NK-92 treated with Interleukin-12 subunit alpha and Interleukin-12 subunit beta, amount 100 ng/mL, for 24 hours (cell line): ENCODE data around the gene RAET1E.
"Not testable (repeated sequence)": the region's sequence is repeated elsewhere in the genome, so short reads cannot be mapped to it uniquely, and the experiment has no call there.

Experiments
- DNase-seq: peaks from one replicate; lab custom pipeline; 2025; lab: John Stamatoyannopoulos, UW

The RAET1E gene

DNA sequence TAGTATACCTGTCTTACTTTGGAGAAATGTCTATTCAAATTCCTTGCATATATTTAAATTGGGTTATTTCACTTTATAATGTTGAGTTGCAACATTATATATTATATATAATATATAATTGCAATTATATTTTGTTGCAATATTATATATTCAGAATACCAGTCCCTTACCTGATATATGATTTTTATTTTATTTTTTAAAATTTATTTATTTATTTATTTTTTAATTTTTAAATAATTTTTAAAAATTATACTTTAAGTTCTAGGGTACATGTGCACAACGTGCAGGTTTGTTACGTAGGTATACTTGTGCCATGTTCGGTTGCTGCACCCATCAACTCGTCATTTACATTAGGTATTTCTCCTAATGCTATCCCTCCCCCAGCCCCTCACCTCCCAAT, 29.1 kb upstream of the RAET1E start:
- DNase-seq, result not testable (repeated sequence)

DNA sequence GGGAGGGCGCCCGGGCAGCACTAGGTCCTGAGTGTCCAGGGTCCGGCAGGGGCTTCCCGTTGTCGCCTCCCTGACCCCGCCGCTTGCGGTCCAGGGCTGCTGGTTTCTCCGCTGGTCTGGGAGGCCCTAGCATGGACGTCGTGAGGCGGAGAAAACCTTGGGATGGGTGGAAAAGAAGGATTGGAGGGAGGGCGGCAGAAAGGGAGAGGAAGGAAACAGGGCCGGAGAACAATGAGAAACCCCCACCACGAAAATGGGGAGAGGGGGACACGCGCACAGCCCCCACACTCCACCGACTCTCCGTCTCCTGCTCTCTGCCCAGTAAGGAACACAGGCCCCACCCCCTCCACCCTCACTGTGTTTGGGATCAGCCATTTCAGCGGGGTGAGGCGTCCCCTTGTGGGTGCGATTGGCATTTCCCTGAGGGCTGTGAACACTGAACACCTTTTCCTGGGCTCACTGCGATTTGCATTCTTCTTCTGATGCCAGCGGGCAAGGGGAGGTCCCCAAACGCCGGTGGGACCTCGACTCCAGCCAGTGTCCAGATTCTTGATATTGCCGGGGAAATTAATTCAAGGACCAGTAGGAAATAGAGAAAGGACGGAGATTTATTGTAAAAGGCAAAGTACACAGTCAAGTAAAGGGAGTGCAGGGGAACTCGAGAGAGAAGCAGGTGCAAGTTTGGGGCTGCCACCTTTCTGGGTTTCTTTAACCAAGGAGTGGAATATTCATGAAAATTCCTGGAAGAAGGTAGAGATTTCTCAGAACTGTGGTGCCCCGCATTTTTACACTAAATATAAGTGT, 28.3 kb upstream of the RAET1E start:
- DNase-seq, result no peak

GRCh38 chr6:149925253-149925973, 27.5 kb upstream of the RAET1E start:
- DNase-seq, result no peak

DNA sequence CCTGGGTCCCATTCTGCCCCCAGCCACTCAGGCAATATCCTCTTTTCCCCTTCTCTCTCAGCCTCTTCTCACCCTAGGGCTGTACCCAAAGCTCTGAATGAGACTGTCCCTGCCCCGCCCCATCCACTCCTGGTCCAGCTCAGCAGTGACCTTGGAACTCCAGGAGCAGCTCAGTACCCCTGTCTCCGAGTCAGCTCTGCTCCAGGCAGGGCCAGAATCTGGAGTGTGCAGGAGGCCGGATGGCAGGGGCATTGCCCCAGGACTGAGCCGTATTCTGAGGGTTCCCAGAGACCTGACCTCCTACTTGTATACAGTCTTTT, 27.0 kb upstream of the RAET1E start:
- no peak for DNase-seq

DNA sequence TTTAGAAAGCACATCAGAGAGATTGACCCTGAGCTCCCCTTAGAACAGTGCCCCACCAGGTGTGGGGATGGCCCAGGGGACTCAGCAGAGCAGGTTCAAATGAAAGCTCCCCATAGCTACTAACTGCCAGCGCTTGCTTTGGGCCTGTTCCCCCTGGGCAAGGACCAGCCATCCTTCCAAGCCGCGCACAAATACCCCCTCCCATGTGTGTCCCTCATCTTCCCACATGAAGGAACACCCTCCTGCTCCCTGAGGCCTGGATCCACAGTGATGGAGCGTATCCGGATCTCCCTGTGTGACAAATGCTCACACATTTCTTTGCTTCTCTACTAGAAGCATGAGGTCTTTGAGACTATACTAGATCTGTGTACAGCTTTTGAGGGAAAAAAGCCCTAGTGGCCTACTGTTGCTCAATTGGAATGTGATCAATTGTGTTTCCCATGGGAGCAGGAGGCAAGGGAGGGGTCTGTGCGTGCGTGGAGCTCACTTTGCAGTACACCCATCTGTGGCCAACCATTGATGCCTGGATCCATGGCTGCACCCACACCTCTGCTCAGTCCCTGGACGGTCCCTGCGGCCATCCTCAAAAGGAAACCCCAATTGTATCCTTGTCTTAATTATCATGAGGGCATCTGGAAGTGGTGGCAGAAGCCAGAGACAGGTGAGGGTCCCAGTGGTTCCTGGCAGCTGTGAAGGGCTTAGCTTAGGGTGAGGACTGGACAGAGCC, 26.5 kb upstream of the RAET1E start:
- no peak for DNase-seq

- DNase-seq, result no peak
Observed at GRCh38 chr6:149923327-149923986, 25.5 kb upstream of the RAET1E start.

- DNase-seq, result no peak
Observed at GRCh38 chr6:149922642-149923326, 24.9 kb upstream of the RAET1E start, which contains the start of gene RAET1G. Gene RAET1G (minus strand): TSS chr6:149923121. CDS start chr6:149923010, 111 bp downstream.

- DNase-seq, result not testable (repeated sequence)
Observed at GRCh38 chr6:149922091-149922490, 24.2 kb upstream of the RAET1E start.

- no peak for DNase-seq
Observed at GRCh38 chr6:149921361-149921760, 23.4 kb upstream of the RAET1E start.

DNA sequence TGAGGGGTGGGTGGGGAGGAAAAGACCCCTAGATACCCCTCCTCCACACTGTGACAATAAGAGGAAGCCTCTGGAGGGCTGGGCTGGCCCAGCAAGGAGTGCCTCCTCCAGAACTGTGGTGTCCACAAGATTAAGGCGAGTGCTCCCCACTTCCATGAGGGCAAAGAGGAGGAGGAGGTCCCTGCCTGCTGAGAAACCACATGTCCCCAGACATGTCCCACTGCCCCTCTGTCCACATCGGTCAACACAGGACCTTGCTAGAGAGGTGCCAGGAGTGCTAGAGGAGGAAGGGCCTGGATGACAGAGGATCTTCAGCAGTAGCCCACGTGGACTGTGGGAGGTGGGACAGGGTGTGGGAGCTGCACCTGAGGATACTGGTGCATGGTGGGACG, 21.9 kb upstream of the RAET1E start:
- DNase-seq, result no peak

GRCh38 chr6:149919126-149919833, 21.4 kb upstream of the RAET1E start:
- not testable (repeated sequence) for DNase-seq

GRCh38 chr6:149918151-149918905, 20.4 kb upstream of the RAET1E start:
- DNase-seq, result no peak

DNA sequence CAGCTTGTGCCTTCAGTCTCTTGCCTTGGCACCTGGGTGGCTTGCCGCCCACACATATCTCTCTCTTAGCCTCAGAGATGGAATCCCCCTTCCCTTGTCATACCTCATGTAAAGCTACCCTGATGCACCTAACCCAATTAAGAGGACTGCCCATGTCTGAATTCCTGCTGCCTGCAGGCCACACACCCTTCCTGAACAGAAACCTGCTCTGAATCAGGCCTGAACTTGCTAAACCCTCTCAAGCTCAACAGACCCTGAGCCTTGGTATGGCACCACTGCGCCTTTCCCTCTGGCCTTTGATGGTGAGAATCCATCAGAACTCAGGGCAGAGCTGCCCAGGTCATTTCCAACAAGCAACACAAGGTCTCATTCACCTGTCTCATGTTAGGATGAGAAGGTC, 19.8 kb upstream of the RAET1E start:
- no peak for DNase-seq

- DNase-seq, result no peak
Observed at GRCh38 chr6:149915970-149916865, 18.3 kb upstream of the RAET1E start.

- no peak for DNase-seq
Observed at GRCh38 chr6:149913540-149914240, 15.8 kb upstream of the RAET1E start.

- DNase-seq, result no peak
Observed at GRCh38 chr6:149913085-149913484, 15.2 kb upstream of the RAET1E start.

- not testable (repeated sequence) for DNase-seq
Observed at GRCh38 chr6:149912680-149913079, 14.8 kb upstream of the RAET1E start.

DNA sequence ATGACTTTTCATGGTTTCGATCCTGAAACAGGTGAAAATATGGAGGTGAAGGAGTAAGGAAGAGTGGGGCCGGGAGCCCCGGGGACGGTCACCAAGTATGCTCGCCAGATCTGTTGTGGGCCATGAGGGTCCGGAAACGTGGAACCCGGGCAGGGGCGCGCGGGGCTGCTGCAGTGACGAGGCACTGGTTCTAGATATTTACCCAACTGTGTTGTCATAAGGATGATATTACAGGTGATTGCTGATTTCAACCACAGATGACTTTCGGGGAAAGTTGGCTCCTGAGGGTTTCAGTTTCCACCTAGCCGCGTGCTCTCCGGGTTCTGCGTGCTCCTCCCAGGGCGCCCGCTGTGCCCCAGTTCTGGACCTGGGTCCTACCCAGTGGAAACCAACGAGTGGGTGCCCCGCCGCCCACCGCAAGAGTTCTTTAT, 12.8 kb upstream of the RAET1E start:
- DNase-seq, result no peak
